ENCODE results near the gene ZSWIM2.
"Not testable (repeated sequence)": the region's sequence is repeated elsewhere in the genome, so short reads cannot be mapped to it uniquely, and the experiment has no call there.

ZSWIM2 gene

DNA sequence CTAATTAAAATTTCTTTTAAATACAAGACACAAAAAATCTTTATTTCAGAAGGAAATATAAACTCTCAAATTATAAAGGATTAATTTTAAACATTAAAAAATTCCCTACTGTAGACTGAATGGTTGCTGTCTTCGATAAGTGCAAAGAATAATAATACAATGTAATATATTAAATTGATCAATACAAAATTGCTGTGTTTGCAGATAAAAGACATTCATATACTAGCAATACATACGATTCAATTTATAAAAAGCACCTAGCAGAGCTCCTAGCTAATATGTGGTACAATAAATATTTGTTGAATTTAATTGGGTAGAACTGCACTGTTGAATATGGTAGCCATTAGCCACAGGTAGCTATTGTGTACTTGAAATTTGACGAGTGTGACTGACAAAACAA lies 6.6 kb downstream of the ZSWIM2 start:
- no peak for DNase-seq (ENCODE audit: low read depth)

DNA sequence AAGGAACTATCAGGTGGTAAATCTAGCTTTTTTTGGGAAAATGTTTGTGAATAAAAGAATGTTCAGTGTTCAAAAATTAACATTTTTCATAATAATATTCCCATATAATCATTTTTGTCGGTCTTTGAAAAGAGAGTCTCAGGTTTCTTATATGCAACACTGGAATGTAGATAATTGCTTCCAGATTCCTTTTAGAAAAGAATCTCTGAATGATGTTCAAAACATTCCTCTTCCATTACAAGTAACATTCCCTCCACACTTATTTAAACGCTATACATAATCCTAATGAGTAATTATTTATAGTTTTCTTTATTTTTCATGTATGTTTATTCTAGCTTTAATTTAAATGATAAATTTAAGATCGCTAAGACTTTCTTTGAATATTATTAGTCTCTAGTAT lies 7.0 kb downstream of the ZSWIM2 start:
- no peak for DNase-seq (ENCODE audit: low read depth)

DNA sequence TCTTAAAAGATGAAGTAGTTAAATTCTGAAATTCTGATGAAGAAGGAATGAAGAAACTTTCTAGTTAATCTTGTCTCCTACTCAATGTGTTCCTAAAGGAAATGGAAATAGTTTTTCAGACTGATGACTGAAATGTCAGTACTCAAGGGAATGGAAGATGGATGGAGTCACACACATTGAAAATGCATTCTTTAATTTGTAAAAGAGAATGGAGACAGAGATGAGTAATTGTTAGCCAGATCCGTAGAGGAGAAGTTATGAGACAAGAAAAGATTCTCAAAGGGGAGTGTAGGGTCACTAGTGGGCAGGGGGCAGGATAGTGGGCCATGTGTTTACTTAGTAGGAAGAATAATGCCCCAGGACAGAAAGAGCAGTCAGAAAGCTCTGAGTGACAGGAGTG lies 13.3 kb downstream of the ZSWIM2 start:
- no peak for DNase-seq (ENCODE audit: low read depth)

DNA sequence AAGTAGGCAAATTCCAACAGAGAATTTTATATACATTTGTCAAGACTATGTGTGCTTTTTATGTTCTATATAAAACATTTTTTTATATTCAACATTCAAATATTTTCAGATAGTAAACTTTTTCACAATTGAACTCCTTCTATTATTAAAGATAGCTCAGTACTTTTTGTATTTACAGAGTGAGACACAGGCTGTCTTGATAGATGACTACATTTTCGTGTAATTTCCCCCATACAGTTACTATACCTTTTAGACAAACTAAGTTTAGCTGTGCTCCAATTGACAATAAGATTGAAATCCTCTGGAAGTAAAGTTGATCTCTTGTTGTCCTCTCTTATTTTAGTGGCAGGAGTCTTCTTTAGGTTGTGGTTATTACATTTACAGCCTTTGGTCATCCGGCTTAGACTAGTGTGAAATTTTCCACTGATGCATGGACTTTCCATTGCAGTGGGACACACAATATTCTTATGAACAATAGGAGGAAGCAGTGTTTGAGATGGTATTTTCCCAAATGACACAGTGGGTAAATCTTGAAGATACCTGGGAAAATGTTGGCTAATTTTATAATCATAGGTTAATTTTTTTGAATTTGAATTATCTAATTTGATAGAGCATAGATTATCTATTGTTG lies 21.0 kb downstream of the ZSWIM2 start:
- DNase-seq (ENCODE audit: low read depth), result no peak

DNA sequence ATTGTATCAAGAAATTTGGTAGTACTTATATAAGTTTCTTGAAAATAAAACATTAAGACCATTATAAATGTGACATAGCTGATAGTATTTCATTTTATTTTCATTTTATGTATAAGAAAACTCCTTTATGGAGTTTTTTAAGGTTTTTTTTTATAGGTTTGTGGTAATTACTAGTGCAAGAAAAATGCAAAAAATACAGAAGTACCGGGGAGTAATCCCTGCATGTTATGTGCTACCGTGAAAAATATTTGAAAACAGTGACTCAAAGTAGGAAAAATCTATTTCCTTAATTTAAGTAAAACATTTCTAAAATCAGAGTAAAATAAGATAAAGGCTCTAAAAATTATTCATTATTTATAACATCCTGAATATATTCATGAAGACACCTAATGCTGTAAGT lies 21.6 kb downstream of the ZSWIM2 start:
- DNase-seq (ENCODE audit: low read depth), result no peak

DNA sequence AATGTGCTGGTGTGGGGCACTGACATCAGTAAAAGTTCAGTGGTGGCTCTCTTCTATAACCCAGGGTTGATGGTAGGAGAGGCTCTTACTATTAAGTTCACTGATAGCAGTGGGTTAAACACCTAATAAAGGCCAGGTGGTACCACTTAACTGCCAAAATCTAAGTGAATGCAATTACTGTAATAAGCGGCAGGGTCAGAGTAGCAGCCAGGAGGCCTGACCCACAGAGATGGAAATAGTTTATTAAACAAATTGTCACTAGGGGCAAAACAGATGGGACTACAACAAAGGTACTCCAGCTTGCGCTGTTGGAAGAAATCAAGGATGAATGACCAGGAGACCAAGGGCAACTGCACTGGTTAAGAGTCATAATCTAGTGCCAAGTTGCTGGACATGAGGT lies 26.6 kb downstream of the ZSWIM2 start:
- DNase-seq (ENCODE audit: low read depth), result no peak

DNA sequence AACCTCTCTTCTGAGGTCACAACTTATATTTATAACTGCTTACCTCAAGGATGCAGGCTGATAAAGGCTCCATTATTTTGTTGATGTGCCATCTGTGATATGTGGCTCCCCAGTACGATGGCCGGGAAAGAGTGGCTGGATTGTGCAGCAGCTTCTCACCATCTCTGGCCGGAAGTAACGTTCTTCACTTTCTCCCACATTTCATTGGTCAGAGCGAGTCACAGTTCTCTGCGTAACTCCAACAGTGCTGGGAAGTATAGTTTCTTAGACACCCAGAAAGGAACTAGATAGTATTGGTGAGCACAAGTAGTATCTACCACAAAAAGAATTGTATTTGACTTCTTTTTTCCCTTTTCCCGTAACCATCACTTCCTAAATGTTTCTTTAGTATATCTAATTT lies 28.7 kb downstream of the ZSWIM2 start:
- DNase-seq (ENCODE audit: low read depth), result no peak

DNA sequence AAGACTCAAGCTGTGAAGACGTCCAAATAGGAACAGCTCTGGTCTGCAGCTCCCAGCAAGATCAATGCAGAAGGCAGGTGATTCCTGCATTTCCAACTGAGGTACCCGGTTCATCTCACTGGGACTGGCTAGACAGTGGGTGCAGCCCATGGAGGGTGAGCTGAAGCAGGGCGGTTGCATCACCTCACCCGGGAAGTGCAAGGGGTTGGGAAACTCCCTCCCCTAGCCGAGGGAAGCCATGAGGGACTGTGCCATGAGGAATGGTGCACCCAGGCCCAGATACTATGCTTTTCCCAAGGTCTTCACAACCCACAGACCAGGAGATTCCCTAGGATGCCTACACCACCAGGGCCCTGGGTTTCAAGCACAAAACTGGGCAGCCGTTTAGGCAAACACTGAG lies 37.2 kb downstream of the ZSWIM2 start:
- not testable (repeated sequence) for DNase-seq (ENCODE audit: low read depth)

DNA sequence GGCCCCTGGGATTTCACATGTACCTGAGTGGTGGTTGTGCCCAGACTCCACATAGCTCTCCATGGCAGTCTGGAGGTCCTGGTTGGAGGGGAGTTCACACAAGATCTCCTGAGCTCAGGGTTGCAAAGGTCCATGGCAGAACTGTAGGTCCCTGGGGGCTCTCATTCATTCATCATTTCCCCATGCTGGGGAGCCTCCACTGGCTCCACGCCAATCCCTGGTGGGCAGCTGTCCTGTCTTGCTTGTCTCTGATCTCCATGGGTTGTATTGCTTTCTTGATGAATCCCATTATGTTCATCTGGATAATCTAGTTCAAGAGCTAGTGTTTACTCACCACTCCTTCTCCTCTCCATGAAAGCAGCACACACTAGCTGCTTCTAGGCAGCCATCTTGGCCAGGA lies 42.4 kb downstream of the ZSWIM2 start:
- DNase-seq (ENCODE audit: low read depth), result no peak

DNA sequence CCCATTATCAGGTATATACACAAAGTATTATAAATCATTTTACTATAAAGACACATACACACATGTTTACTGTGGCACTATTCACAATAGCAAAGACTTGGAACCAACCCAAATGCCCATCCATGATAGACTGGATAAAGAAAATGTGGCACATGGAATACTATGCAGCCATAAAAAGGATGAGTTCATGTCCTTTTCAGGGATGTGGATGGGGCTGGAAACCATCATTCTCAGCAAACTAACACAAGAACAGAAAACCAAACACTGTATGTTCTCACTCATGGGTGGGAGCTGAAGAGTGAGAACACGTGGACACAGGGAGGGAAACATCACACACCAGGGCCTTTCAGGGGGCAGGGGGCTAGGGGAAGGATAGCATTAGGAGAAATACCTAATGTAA lies 50.4 kb downstream of the ZSWIM2 start:
- DNase-seq (ENCODE audit: low read depth), result not testable (repeated sequence)

DNA sequence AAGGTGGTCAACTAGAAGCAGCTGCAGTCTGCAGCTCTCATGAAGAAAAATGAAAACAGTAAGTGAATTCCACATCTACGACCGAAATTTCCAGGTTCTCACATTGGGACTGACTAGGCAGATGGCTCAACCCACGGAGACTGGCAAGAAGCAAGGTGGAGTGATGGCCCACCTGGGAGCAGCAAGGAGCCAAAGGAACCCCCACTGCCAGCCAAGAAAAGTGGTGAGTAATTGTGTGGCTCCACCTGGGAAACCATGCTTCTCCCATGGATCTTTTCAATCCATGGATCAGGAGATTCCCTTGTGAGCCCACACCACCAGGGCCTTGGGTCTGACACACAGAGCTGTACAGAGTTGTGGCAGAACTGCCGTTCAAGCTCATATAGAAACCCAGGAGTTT lies 64.0 kb downstream of the ZSWIM2 start:
- DNase-seq (ENCODE audit: low read depth), result no peak

DNA sequence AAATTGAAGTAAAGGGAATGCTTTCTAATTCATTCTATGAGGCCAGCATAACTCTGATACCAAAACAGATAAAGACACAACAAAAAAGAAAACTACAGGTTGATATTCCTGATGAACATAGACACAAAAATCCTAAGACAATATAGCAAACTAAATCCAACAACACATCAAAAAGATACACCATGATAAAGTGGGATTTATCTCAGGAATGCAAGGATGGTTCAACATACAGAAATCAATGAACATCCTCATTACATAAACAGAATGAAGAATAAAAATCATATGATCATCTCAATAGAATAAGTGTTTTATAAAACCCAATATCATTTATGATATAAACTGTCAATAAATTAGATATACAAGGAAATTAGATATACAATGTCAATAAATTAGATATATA lies 65.7 kb downstream of the ZSWIM2 start:
- DNase-seq (ENCODE audit: low read depth), result no peak

DNA sequence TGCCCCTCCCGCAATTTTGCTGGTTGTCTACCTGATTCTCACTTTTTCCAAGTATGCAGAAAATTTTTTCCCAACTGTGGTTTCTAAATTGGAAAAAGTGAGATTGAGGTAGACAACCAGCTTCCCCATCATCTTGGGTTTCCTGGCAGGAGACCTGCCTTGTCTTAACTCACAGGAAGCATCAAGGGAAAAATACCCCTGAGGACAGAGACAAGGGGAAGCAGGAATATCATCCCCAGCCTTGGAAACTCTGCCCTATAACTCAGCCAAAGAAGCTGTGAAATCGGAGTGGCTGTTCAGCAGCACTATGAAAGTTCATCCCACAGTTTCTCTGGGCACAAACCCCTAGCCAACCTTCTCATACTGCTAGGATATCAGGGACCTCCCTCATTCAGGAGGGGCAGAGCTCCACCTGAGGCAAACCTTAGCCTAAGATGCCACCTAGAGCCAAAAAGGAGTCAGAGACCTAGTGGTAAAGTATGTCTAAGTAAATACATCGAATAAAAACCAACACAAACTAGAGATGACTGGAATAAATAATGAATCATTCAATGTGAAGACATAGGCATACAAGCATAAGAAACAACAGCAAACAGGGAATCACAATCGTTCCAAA lies 68.2 kb downstream of the ZSWIM2 start:
- no peak for DNase-seq (ENCODE audit: low read depth)

Data from stimulated activated CD8-positive, alpha-beta memory T cell treated with anti-CD3 and anti-CD28 coated beads, Interleukin-12 subunit alpha, Interleukin-12 subunit beta, amount 100 ng/mL, for 4 hours (primary cell).